HL-60 (cell line): ENCODE results near the gene IL22RA2.

Source experiments
- DNase-seq, 2 experiments: peaks; one replicate each; pipeline ENCODE4 v3.0.0-alpha.2; 2010 to 2020; ENCODE audit warnings: low read depth in 1 of 2, low spot score in 1 of 2
- H3K27ac ChIP-seq: fragments of 250-450 bp; sonication (Bioruptor Pico); replicated peaks from 2 replicates; pipeline ENCODE4 v1.5.1; 2020; ENCODE audit warnings: mild to moderate bottlenecking, moderate library complexity
- H3K27me3 ChIP-seq: fragments of 250-450 bp; sonication (Bioruptor Pico); 2 replicates; pipeline ENCODE4 v1.5.1; 2021; ENCODE audit warnings: mild to moderate bottlenecking, moderate library complexity; ENCODE audit not compliant: insufficient read depth, poor library complexity, severe bottlenecking
- H3K4me3 ChIP-seq: replicated peaks from 2 replicates; pipeline ENCODE4 v1.5.1; 2011; ENCODE audit warnings: mild to moderate bottlenecking, control low read depth, low read length; ENCODE audit not compliant: insufficient read depth
- GABPA ChIP-seq: IDR thresholded peaks from 2 replicates; pipeline ENCODE4 v1.6.1; 2012; ENCODE audit warnings: low read depth
- POLR2AphosphoS5 ChIP-seq: IDR thresholded peaks from 2 replicates; pipeline ENCODE4 v1.6.1; 2012; ENCODE audit warnings: low read depth
- SPI1 ChIP-seq: IDR thresholded peaks from 2 replicates; pipeline ENCODE4 v1.6.1; 2012; ENCODE audit warnings: low read depth, mild to moderate bottlenecking, borderline replicate concordance
- TF ChIP-seq, protein P1 (sequence below): IDR thresholded peaks from 2 replicates; pipeline ENCODE4 v1.6.1; 2012; ENCODE audit warnings: low read depth; ENCODE audit not compliant: insufficient replicate concordance
- TF ChIP-seq, protein P2 (sequence below): IDR thresholded peaks from one replicate; pipeline ENCODE4 v1.5.1; 2011; ENCODE audit warnings: low read length, control low read depth, inconsistent platforms; ENCODE audit not compliant: insufficient read depth

Gene IL22RA2

DNA sequence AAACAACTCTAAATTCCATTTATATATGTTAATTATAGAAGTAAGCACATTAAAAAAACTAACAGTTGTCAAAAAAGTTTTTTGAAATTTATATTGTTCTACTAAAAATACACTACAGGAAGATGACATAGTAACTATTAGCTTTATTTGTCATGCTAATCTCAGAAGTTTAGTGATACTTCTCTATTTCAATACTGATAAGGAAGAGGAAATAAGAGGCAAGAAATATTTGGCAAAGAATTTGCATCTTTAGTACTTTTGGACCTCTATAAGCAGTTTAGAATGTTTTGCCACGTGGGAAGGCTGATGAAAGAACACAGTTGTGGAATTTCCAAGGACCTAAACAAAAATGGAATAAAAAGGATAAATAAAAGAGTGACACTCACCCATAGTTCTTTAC lies 33.1 kb upstream of the IL22RA2 start:
- DNase-seq, result no peak
- Histone ChIP-seq H3K4me3 (no peak overlapping the region), H3K27me3 (no peaks in the 10 kb centered on the region), H3K27ac (no peak overlapping the region)
- TF ChIP-seq, protein P1, sequence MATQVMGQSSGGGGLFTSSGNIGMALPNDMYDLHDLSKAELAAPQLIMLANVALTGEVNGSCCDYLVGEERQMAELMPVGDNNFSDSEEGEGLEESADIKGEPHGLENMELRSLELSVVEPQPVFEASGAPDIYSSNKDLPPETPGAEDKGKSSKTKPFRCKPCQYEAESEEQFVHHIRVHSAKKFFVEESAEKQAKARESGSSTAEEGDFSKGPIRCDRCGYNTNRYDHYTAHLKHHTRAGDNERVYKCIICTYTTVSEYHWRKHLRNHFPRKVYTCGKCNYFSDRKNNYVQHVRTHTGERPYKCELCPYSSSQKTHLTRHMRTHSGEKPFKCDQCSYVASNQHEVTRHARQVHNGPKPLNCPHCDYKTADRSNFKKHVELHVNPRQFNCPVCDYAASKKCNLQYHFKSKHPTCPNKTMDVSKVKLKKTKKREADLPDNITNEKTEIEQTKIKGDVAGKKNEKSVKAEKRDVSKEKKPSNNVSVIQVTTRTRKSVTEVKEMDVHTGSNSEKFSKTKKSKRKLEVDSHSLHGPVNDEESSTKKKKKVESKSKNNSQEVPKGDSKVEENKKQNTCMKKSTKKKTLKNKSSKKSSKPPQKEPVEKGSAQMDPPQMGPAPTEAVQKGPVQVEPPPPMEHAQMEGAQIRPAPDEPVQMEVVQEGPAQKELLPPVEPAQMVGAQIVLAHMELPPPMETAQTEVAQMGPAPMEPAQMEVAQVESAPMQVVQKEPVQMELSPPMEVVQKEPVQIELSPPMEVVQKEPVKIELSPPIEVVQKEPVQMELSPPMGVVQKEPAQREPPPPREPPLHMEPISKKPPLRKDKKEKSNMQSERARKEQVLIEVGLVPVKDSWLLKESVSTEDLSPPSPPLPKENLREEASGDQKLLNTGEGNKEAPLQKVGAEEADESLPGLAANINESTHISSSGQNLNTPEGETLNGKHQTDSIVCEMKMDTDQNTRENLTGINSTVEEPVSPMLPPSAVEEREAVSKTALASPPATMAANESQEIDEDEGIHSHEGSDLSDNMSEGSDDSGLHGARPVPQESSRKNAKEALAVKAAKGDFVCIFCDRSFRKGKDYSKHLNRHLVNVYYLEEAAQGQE, result no peak
- TF ChIP-seq GABPA (no peak), POLR2AphosphoS5 (no peak), SPI1 (no peak)
- TF ChIP-seq, protein P2, sequence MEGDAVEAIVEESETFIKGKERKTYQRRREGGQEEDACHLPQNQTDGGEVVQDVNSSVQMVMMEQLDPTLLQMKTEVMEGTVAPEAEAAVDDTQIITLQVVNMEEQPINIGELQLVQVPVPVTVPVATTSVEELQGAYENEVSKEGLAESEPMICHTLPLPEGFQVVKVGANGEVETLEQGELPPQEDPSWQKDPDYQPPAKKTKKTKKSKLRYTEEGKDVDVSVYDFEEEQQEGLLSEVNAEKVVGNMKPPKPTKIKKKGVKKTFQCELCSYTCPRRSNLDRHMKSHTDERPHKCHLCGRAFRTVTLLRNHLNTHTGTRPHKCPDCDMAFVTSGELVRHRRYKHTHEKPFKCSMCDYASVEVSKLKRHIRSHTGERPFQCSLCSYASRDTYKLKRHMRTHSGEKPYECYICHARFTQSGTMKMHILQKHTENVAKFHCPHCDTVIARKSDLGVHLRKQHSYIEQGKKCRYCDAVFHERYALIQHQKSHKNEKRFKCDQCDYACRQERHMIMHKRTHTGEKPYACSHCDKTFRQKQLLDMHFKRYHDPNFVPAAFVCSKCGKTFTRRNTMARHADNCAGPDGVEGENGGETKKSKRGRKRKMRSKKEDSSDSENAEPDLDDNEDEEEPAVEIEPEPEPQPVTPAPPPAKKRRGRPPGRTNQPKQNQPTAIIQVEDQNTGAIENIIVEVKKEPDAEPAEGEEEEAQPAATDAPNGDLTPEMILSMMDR, result no peak

DNA sequence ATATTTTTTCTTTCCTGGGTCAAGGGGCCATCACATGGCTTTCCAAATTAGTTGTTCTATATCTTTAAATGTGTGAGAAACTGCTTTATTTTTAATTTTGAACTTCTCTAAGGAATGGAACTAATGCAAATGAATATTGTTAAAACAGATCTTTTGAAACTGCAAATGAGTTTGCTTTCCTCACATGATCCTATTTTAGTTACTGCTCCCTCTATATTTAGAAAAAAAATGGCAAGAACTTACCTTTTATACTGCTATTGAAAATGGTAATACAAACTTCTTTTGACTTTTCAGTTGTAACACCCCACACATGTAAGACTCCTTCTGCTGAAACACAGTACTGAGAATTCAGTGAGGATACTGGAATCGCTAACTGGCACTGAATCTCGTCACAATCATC lies 29.8 kb upstream of the IL22RA2 start:
- Histone ChIP-seq H3K4me3 (no peak overlapping the region), H3K27ac (no peak overlapping the region), H3K27me3 (no peaks in the 10 kb centered on the region)
- no peak for DNase-seq
- TF ChIP-seq, protein P2, result no peak
- TF ChIP-seq SPI1 (no peak), POLR2AphosphoS5 (no peak), GABPA (no peak)
- TF ChIP-seq, protein P1, result no peak

DNA sequence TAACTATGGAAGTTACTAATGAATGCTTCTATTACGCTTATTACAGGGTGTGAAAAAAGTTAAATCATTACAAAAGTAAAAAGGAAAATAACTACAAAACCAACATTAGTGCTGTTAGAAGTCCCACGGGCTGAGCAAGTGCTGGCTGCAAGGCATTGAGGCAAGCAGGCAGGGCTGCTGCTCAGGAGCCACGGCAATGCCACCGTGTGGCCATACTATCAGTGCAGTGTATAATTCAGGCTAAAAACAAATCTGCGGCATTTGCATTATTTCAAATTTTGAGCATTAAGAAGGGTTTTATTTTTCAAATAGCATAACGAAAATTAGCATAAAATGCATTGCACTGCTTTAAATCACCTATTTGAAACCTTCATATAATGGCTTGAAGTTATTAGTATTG lies 28.6 kb upstream of the IL22RA2 start:
- no peak for TF ChIP-seq GABPA
- TF ChIP-seq, protein P2, result no peak
- no peak for TF ChIP-seq SPI1
- TF ChIP-seq, protein P1, result no peak
- TF ChIP-seq POLR2AphosphoS5, result no peak
- DNase-seq, result no peak
- no peaks in the 10 kb centered on the region for H3K27me3 ChIP-seq

More for the DNA sequence above, 28.6 kb upstream of the IL22RA2 start:
- no peak overlapping the region for H3K4me3 ChIP-seq
- H3K27ac ChIP-seq, result no peak overlapping the region
